ENCODE results near the gene PPP2R5E.

GRCh38 chr14:63475761-63476160, 67.4 kb downstream of the PPP2R5E start:
- TF ChIP-seq CTCF (IDR thresholded peaks at IDR 0.05) (no peak), POLR2A (IDR thresholded peaks at IDR 0.05) (no peak), EP300 (IDR thresholded peaks at IDR 0.05) (no peak)
